CD4-positive, alpha-beta T cell treated with Interleukin-2 at 100 ng/mL for 4 hours (primary cell): ENCODE results near the gene RAD51B.

Source experiments
- DNase-seq: peaks from one replicate; pipeline ENCODE4 v3.0.0-alpha.2; 2020; ENCODE audit warnings: low spot score

Gene RAD51B

DNA sequence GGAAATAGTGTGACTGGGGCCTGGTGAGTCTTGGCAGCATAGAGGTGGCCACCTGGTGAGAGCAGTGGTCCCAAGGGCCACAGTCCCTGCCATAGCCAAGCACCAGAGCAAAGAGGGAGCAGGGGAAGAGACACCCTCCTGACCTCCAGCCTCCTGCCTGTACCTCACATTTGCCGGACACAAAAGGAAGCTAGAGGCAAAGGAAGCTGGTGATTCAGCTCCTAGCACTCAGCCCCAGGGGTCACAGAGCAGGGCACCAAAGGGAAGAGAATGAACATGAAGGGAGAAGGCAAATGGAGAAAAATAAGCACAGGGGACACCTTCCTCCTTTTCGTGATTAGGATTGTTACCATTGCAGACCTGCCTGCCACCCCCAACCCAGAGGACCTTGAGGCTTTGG is 756.5 kb downstream of the RAD51B start:
- no peak for DNase-seq

DNA sequence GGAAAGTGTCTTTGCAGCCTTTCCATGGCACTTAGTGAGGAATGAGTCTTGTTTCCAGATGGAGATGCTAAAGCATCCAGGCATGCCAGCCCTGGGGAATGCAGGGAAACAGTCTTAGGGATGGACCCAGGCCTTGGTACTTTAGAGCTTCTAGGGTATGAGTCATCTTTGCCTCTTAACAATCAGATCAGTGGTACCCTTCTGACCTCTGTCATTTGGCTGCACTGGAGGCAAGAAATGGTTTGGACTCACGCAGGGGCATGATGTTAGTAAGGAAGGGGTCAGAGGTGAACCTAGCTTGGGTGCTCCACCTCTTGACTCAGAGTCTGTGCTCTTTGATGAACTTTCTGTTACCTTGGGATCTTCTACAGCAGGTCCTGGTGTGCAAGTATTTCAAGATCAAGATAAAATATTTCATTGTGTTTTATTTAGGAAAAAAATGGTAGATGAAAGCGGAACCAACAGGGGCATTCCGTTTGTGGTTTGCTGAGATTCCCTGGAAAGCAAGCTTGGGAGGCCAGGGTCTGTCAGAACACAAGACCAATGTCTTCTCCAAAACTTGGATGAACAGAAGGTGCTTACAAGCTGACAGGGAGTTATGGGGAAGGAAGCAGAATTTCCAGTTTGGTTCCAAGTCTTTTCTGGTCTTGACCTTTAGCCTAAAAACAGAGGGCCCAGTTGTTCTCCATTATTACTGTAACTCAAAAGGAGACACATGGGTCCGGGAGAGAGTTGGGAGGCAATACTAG is 757.1 kb downstream of the RAD51B start:
- DNase-seq, result no peak

DNA sequence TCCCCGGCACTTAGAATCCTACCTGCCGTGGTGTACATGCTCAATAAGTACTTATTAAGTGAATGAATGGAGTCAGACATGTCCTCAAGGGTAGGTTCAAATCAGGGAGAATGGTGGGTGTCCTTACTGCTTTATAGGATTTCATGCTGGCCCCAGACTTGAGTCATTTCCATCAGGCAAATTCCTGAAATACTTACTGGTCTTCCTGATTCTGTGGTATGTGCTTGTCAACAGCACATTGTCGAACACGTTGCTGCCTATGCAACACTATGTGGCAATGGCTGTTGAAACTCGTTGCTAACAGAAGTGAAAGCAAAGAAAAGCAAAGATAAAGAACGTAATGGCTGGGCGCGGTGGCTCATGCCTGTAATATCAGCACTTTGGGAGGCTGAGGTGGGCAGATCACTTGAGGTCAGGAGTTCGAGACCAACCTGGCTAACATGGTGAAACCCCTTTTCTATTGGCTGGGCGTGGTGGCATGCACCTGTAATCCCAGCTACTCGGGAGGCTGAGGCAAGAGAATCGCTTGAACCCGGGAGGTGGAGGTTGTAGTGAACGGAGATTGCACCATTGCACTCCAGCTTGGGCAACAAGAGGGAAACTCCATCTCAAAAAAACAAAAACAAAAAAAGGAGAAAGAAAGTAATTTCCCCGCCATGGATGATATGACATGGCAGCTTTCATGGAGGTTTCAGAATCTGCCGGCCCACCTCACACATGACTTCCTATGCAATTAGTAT is 758.4 kb downstream of the RAD51B start:
- DNase-seq, result no peak

DNA sequence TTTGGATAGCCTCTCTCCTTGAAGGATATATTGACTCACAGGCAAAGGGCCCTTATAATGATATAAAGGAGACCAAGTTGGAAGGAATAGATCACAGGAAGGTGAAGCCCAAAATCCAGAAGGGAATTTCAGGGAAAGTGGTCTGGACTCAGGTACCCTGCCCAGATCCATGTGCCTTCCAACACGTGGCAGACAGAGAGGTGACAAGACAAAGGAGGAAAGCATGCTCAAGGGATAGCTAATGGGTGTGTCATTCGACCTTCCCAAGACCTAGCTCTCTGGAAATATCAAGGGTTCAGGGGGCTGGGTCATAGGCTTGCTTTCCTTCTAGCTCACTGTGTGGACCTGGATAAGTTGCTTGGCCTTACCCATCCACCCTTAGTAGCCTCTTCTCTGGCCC is 759.0 kb downstream of the RAD51B start:
- DNase-seq, result no peak

DNA sequence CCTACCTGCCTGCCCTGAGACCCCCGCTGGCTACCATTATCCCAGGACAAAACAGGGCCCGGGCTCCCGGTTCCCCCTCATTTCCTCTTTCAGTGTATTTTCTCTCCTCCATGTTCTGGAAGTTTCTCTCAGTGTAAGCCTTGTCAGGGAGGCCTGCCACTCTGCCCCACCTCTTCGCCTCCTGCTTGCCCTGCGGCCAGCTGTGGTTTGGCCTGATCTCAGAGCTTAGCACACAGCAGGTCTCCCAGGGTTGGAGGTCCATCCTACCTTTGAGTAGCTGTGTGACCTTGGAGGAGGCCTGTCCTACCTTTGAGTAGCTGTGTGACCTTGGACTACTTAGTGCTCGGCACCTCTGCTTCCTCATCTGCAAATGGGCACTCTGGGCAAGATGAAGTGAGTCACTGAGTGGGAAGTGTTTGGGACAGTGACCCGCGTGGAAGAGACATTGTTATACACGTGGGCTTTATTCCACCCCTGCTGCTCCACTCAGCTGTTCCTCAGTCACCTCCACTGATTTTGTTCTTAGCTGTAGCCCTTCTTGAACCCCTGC is 760.6 kb downstream of the RAD51B start:
- DNase-seq, result no peak

DNA sequence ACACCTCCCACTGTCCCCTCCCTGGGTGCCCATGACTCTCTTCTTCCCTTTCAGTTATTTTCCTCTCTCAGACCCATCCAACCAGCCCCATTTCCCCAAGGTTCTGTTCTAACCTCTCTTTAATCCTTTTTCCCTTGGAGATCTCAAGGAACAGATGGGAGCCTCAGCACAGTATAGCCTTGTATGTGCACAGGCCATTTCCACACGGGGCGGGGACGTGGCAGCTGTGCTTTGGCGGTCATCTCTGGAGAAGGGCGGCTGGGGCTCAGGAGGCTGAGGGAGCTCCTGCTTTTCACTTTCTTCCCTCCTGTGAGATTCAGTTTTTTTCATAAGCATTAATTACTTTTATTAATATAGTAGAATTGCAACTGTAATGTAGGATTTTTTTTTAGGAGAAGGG is 761.1 kb downstream of the RAD51B start:
- DNase-seq, result no peak

DNA sequence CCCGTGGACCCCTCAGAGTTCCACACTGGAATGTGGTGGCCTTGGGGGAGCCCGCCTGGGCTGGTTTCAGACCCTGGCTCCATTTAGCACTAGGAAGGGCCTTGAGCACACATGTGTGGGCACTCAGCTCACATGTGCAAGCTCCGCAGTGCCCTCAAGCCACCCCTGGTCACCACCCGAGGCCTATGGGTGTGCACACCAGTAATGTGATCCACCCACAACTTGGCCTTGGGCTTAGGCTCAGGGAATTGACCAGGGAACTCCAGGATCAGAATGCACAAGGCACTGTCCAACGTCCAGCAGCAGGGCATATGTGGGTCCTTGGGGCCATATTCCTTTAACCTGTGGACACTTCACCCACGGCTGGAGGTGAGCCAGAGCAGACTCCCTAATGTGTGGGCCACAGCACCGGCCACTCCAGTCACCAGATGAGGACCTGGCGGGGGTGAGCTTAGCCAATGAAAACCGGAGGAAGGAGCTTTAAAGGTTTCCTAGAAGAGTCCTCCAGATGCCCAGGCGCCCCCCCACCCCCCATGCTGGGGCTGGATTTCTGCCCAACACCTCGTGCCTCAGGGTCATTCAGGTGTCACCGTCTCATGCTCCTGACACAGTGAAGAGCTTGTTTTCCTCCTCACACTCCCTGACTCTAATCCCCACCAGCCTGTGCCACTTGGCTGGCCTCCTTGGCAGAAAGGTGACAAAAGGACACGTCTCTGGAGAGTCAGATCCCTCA is 764.1 kb downstream of the RAD51B start:
- DNase-seq, result no peak

DNA sequence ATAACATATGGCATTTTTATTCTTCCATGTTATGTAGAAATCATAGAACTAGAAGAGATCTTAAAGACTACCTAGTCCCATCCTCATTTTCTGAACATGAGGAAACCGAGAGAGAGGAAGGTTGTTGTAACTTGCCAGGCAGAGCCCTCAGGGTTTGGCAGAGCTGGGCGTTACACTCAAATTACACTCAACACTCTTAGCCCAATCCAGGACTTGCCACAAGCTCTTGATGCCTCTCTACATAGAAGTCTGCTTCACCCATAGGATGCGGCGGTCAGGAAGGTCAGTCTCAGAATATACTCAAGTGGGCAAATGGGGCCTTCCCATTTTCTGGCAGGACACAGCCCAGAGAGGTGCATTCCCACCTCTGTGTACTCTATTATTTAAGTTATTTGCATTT is 765.2 kb downstream of the RAD51B start:
- no peak for DNase-seq

DNA sequence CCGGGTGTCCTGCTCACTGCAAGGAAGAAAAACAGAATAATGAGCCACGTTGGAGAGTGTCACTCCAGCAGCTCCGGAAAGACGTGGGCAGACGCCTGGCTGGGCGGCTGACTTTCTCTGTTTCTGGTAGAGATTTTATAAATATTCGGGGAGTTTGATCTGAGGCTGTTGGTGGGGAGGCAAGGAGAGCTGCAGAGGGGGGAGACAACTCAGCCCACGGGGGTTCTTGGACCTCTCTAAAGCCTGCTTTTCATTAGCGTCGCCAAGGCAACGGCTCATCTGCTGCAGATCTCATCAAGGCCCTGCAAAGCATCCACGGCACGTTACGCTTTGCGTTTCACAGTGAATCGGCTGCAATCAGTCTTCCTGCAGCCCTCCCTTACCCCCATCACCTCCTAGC is 766.1 kb downstream of the RAD51B start:
- DNase-seq, result no peak

DNA sequence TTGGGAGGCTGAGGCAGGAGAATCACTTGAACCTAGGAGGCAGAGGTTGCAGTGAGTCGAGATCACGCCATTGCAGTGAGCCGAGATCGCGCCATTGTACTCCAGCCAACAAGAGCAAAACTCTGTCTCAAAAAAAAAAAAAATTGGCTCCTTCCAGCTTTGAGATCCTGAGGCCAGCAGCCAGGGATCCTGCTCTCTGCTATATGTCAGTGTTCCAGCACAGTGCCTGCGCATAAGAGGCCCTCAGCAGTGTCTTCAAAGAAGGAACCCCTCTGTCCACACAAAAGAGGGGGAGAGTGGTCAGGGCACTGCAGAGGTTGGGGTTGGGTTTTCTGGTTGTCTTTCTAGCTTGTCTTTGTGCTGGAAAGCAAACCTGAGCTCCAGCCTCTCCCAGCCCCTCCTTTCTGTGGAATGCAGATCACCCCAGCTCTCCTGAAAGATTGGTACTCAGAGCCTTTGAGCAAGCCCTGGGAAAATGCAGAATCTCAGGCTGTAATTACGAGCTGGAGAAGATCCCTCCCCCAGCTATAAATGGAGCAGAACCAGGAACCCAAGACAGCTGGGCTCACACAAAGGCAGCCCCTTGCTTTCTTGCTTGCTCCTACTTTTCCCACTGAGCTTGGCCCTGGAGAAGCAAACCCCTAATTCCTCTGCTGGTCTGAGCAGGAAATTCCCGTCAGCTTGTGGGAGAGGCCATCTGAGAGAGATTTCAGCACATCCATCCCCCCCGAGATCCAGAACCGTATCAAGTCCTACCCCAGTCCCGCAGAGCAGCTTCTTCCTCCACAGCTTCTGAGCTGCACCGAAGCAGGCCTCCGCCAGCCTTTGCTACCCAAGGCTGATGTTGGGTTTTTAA is 767.5 kb downstream of the RAD51B start:
- DNase-seq, result no peak

DNA sequence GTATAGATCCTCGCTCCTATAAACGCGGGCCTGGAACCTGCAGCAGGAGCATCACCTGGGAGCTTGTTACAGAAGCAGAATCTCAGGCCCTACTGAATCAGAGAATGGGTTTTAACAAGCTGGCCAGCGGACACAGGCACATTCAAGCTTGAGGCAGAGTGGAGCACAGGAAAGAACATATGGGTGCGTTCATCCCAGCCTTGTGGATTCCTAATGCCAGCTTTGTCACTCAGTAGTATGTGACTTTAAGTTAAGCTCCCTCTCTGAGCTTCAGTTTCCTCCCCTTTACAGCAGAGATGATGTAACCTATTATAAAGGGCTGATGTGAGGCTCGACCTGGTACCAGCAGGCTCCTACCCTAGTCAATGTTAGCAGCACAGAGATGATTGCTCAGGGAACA is 768.4 kb downstream of the RAD51B start:
- no peak for DNase-seq

DNA sequence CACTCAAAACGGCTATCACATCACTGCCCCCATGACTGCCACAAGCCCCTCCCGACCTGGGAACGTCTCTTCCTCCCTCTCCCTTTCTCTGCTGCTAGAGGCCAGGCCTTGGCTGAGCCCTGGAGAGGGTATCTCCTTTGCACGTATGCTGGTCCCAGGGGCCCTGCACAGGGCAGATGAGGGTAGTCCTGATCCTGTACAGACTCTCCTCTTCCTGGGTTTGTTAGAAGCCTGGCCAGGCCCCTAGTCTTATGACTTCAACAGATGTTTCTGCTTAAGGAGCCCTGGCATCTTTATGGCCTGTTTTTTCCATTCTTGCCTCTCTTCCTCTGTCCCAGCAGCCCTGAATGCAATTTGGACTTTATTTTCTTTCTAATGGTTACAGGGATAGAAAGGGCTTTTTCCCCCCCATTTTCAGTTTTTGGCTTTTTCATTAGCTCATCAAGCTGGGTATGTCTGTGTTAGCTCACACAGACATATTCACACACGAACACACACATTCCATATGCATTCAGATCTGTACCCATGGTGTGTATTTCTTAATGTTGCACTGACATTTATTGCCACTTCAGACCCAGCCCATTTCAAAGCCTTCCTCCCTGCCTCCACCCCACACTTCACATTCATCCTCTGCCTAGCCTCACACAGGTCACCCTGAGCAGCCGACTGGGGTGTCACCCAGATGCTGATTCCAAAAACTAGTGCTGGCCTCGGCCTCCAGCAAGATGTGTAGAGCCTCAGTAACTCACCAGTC is 770.0 kb downstream of the RAD51B start:
- no peak for DNase-seq

DNA sequence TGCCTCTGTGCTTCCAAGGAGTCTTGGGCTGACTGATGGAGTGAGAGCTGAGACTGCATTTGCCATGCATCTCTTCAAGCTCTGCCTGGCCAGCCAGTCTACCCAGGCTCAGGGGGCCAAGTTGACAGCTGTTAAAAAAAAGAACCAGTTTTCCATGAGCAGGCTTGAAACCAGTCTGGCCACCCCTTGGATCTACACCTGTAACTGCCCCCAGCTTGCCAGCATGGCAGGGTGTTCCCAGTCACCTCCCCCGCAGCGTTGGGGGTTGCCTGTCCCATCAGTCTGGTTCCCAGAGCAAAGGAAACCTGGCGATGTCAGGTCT is 770.6 kb downstream of the RAD51B start:
- DNase-seq, result no peak

DNA sequence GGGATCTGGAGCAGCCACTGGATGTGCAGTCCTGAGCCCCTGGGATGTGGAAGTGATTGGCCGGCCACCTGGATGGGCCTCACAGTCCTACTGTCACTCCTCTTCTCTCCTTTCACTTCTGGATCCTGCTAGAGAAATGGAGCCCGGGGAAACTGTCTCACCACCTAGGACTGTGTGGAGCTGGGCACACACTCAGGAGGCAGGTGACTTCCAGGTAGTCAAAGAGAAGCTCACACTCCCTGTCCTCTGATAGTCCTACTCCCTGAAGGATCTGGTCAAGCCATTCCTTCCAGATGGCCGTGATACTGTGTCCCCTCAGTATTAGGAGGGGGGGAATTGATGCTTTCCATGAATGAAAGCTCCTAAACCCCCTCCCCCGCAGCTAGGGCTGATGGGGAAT is 772.2 kb downstream of the RAD51B start:
- no peak for DNase-seq

DNA sequence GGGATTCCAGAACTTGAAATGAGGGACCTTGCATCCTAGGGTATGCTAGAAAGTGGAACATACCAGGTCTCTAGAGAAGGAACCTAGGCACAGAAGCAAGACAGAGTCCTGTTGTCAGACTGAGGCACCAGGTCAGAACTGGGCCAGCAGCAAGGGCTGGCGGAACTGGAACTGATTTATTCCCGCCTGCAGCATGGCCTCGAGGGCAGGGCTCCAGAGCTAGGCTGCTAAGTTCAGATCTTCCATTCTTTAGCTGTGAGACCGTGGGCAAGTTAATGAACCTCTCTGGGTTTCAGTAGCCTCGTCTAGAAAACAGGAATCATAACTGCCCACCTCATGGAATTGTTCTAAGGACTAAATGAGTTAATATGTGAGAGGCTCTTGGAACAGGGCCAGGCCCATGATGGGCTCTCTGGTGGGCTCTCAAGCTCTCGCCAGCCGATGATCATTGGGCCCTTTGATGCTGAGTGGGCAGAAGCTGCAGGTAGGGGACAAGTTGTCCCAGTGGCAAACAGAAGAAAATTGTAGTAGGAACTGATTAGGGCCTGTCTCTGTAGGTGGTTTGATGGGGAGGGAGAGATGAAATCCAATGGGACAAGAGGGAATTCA is 773.5 kb downstream of the RAD51B start:
- no peak for DNase-seq

DNA sequence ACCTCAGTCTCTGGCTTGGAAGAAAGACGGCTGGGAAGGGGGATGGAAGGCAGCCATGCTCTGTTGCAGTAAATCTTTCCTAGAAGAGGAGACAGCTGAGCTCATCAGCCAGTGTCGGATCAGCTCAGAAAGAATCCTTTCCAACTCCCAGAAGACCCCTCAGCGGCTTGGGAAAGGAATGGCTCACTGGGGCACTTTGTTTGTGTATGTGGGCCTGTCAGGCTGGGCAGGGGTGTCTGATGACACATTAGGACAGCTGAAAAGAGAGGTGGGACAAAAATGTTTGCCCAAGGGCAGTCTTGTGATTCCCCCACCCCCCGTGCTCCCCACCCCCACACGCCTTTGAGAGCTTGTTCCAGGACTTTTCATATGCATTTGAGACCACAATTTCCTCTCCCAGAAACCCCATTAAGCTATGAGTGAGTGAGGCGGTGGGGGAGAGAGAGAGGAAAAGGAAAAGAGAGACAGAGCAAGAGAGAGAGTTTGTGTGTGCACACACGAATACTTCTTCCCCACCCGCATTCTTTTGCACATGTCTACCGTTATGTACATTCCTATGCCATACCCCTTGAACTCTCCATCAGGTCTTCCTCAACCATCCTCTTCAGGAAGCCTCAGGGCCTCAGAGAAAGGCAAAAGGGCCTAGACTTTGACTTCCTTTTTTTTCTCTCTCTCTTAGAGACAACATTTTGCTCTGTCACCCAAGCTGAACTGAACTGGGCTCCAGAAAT is 774.4 kb downstream of the RAD51B start:
- no peak for DNase-seq

DNA sequence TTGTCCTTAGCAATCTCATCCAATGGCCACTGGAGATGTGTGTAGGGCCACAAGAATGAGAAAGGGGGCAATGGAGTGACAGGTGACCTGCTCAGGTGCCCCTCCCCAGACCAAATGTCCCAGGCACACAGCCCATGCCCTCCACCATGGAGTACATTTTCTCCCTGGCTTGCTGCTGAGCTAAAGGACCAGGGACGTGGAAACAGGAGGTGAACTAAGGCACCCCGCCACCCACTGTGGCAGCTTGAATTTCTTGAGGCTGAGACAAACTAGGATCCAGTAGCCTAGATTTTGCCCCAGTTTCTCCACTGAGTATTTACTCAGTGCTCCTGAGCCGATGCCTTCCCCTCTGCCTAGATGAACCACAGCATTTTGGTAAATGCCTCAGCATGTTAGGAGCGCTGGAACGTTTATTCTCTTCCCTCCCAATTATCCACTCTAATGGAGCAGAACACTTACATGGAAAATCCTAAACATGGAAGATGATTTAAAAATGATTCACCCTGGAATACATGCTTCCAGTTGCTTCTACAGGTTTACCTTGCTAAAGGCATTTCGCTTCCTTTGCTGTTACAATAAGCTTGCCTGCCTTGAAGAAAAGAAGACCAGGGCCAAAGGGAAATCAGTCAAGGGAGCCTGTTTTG is 775.3 kb downstream of the RAD51B start:
- DNase-seq, result no peak

DNA sequence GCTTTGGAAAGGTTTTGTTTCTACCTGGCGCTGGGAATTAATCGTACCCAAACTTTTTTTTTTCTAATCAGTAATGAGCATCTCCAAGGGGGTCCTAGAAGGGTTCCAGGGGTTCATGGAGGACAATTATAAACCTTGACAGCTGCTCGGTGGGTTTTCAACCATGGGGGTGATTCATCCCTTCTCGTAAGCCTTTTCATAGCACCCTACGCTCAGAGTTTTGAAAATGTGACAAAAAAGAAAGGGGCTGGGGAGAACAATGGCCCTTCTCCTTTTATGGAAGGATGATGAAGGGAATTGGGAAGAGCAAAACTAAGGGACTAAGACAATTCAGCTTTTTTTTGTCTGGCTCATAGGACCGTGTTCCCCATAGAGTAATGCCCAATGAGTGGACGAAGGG is 776.6 kb downstream of the RAD51B start:
- DNase-seq, result no peak

DNA sequence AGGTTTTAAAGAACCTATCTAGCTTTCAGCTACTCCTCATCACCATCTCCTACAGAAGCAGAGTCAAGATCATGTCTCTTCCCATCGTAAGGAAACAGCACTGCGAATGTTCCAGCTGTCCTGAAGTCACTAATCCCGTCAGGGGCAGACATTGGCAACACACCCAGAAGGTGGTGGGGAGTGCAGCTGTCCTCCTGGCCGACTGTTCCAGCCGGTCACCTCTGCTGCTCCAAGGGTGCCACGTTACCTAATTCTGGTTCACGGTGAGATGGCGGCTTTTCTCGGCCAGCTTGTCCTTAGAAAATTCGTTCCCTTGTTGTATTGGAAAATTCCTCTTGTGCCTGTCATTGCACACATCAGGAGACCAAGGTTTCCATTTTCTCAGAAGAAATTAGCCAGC is 777.1 kb downstream of the RAD51B start:
- no peak for DNase-seq

DNA sequence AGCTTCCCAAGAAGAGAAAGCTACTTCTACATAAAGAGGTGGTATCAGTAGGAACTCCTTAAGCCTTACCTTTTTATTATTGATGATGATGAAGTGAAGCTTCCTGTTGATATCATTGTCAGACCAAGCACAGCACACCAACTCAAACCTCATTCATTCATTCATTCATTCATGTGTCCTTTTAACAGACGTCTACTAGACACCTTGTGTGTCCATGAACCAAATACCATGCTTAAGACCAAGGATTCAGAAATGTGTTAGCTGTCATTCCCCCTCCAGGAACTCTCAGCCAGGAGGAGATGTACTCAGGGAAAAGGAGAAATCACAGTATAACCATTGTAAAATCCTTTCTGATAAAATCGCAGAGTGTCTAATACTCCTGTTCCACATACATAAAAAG is 778.5 kb downstream of the RAD51B start:
- no peak for DNase-seq
